ENCODE results near the gene KCNK10.
A peak's percentile ranks its signal among the peaks of the same experiment; 100 is the strongest.

Gene KCNK10

GRCh38 chr14:88245321-88245720 is 77.7 kb downstream of the KCNK10 start (continued):
- TF ChIP-seq ZNF600 (tag by site-specific recombination; IDR thresholded peaks at IDR 0.05): 0 out of 2 replicates have a peak, but pooled peaks have one; percentile 57
- TF ChIP-seq MEIS1 (CRISPR knock-in tag; IDR thresholded peaks at IDR 0.05; ENCODE audit: borderline replicate concordance): 0 out of 2 replicates have a peak, but pooled peaks have one; percentile 32
- TF ChIP-seq ZNF202 (tag by site-specific recombination; IDR thresholded peaks at IDR 0.05; ENCODE audit: borderline replicate concordance): no peak
- TF ChIP-seq EGR2 (tag by site-specific recombination; IDR thresholded peaks at IDR 0.05; ENCODE audit: low read depth): no peak
- no peak for TF ChIP-seq ZNF26 (tag by site-specific recombination; IDR thresholded peaks at IDR 0.05)
- no peak for TF ChIP-seq ZNF660 (tag by site-specific recombination; IDR thresholded peaks at IDR 0.05)
- no peak for TF ChIP-seq ZNF354C (tag by site-specific recombination; IDR thresholded peaks at IDR 0.05; ENCODE audit: borderline replicate concordance, low read depth)
- no peak for TF ChIP-seq ZNF76 (tag by site-specific recombination; IDR thresholded peaks at IDR 0.05; ENCODE audit: borderline replicate concordance, low read depth)
- TF ChIP-seq ZNF596 (tag by site-specific recombination; IDR thresholded peaks at IDR 0.05): no peak
- 0 out of 2 replicates have a peak, but pooled peaks have one; percentile 61 for TF ChIP-seq ZNF324 (tag by site-specific recombination; IDR thresholded peaks at IDR 0.05)
- peak; percentile 70 for TF ChIP-seq ZBTB17 (tag by site-specific recombination; IDR thresholded peaks at IDR 0.05)
- no peak for TF ChIP-seq ZNF112 (tag by site-specific recombination; IDR thresholded peaks at IDR 0.05)
- no peak for TF ChIP-seq ZBTB11 (tag by site-specific recombination; conservative IDR thresholded peaks at IDR 0.05; ENCODE audit: low read depth)

GRCh38 chr14:88243946-88244345 is 79.1 kb downstream of the KCNK10 start:
- CTCF ChIA-PET: interaction anchor here (0.6 to 2.8 kb wide), 4 partner anchors 8 to 231 kb away, joined by 3 to 14 read pairs (median 6); no protein-coding TSS in a partner anchor
- no peak overlapping the region for H3K4me3 ChIP-seq (ENCODE audit: low read depth, low read length)
- H3K4me1 ChIP-seq (ENCODE audit: control insufficient read depth, insufficient read depth, low read length): peaks cover 7% of the 10 kb centered on the region
- no peaks in the 10 kb centered on the region for H3K9me3 ChIP-seq (ENCODE audit: control insufficient read depth, insufficient read depth, low read depth, low read length)
- POLR2A ChIA-PET: no interaction called here
- no peaks in the 10 kb centered on the region for H3K36me3 ChIP-seq (ENCODE audit: control insufficient read depth in 2 of 2, insufficient read depth in 1 of 2, low read length in 2 of 2)
- H3K27ac ChIP-seq (ENCODE audit: extremely low read depth, low read depth, low read length): no peak overlapping the region
- TF ChIP-seq FEZF1 (tag by site-specific recombination; IDR thresholded peaks at IDR 0.05) (peak; percentile 55; the same call in 1 of the 2 replicates), ZNF292 (tag by site-specific recombination; IDR thresholded peaks at IDR 0.05; ENCODE audit: borderline replicate concordance, low read depth) (no peak)

- H3K4me1 ChIP-seq (ENCODE audit: control insufficient read depth, insufficient read depth, low read length): peaks cover 7% of the 10 kb centered on the region
- no peaks in the 10 kb centered on the region for H3K36me3 ChIP-seq (ENCODE audit: control insufficient read depth in 2 of 2, insufficient read depth in 1 of 2, low read length in 2 of 2)
- no peak for TF ChIP-seq ZNF146 (tag by site-specific recombination; IDR thresholded peaks at IDR 0.05)
- TF ChIP-seq ZNF530 (tag by site-specific recombination; IDR thresholded peaks at IDR 0.05; ENCODE audit: low read depth): no peak
- H3K9me3 ChIP-seq (ENCODE audit: control insufficient read depth, insufficient read depth, low read depth, low read length): no peaks in the 10 kb centered on the region
- H3K27ac ChIP-seq (ENCODE audit: extremely low read depth, low read depth, low read length): no peak overlapping the region
- ChIA-PET CTCF (interaction anchor here (0.6 to 0.9 kb wide), 3 partner anchors 35 to 297 kb away, joined by 3 read pairs; no protein-coding TSS in a partner anchor), POLR2A (no interaction called here)
- H3K4me3 ChIP-seq (ENCODE audit: low read depth, low read length): no peak overlapping the region
Observed at GRCh38 chr14:88242446-88242845, 80.6 kb downstream of the KCNK10 start.

Data from HEK293 (cell line).